Stimulated activated CD4-positive, alpha-beta T cell treated with anti-CD3 and anti-CD28 coated beads, TNF-alpha, amount 100 ng/mL, for 24 hours (primary cell): Measurements from ENCODE around the gene KLHL2.
"Not testable (repeated sequence)": the region's sequence is repeated elsewhere in the genome, so short reads cannot be mapped to it uniquely, and the experiment has no call there.

Experiments
- DNase-seq, 3 experiments: peaks; one replicate each; pipeline ENCODE4 v3.0.0-alpha.2; 2020; ENCODE audit warnings: low read depth in 3 of 3

Gene KLHL2

DNA sequence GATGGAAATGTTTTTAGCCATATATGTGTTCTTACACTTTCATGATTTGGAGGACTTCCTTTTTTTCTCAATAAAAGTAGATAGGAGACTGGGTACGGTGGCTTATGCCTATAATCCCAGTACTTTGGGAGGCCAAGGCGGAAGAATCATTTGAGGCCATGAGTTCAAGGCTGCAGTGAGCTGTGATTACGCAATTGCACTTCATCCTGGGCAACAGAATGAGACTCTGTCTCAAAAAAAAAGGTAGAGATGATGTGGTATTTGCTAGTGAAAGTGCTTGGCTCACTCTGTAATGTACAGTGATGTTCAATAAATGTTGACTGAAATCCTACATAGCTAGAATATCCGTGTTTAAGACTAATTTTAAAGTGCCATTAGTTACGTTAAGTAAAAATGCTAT, 27.4 kb downstream of the KLHL2 start:
- DNase-seq = no peak

DNA sequence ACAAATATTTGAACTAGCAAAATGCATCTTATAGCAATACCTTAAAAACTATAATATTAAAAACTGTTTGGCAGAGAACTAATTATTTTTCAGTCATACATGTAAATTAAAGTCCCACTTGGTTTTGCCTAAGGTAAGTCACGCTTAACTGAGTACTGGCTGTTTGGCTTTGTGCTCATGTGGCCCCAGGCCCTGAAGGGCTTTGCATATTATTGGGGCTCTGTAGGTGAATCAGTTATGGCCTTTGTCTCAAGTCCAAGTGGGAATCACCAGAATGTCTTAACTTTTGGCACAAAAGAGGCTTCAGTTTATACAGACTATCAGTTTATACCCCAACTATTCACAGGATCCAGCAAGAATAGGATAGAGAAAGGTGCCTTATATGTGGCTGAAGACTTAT, 29.5 kb downstream of the KLHL2 start:
- DNase-seq = not testable (repeated sequence)

DNA sequence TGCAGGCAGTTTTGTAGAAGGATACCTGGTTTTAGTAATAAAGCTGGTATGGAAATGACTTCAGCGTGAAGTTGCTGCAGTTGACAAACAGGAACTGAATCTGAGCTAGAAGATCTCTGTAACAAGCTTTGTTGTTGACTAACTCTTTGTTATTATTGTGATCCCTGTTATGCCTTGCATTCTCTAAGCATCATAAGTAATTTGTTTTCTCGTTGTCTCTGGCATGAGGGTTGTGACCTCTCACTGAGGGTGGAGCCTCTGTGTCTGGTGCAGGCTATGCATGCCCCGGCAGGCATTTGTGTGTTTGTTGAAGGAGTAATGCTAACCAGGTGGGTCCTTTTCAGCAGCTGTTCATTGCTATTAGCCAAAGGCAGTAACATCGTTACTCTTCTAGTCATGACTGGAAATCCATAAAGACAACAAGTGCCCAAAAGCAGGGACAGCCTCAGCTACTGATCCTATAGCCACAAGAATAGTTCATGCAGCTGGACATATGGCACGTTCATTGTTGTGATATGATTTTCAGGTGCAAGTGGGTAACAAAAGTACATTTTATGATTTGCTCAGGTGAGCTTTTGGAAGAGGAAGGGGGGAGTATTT, 30.8 kb downstream of the KLHL2 start:
- not testable (repeated sequence) for DNase-seq

DNA sequence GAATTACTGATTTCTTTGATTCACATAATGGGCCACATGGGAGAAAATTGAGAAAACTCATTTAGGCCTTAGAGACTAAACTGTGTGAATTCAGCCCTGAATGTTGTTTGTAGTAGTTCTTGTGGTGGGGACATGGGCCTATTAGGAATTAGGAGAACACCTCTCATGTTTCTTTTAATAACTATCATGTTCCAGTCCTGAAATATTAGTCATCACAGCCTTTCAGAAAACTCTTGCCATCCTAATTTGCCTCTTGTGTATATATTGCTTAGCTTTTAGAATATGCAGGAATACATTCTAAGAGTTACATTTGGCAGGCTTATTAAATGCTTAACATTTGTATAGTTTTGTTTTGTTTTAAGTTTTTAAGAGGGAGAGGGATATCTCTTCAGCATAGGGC, 33.4 kb downstream of the KLHL2 start:
- DNase-seq = not testable (repeated sequence)

DNA sequence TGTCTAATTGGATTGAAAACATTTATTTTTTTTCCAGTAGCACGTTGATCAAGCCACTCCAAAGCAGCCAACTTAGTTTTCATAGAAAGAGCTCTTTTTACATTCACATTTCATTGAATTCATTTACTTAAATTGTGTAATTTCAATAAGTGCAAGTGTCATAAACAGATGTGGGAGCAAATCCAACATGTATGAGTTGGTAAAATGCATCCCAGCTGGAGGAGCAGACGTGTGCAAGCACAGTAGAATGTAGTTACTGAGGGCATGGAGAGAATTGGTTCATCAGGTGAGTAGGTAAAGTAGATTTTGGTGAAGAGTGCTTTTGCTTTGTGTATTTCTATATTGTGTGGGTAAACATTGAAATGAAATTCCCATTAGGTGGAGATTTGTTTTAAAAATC, 36.8 kb downstream of the KLHL2 start:
- DNase-seq = not testable (repeated sequence)

DNA sequence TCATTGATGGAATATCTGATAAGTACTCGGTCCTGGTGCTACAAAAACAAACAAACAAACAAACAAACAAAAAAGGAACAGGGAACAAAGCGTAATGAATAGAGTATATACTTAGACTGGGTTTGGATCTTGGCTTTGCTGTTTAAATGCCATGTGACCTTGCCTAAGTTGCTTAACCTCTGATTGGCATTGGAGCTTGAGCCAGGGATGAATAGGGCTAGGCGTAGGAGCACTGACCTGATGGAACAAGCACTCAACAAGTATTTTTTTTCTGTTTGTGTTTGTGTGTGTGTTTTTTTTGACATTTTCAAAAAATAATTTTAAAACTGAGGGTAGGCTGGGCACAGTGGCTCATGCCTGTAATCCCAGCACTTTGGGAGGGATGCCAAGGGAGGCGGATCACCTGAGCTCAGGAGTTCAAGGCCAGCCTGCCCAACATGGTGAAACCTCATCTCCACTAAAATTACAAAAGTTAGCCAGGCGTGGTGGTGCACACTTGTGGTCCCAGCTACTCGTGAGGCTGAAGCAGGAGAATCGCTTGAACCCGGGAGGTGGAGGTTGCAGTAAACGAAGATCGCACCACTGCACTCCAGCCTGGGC, 37.3 kb downstream of the KLHL2 start:
- DNase-seq = not testable (repeated sequence)

DNA sequence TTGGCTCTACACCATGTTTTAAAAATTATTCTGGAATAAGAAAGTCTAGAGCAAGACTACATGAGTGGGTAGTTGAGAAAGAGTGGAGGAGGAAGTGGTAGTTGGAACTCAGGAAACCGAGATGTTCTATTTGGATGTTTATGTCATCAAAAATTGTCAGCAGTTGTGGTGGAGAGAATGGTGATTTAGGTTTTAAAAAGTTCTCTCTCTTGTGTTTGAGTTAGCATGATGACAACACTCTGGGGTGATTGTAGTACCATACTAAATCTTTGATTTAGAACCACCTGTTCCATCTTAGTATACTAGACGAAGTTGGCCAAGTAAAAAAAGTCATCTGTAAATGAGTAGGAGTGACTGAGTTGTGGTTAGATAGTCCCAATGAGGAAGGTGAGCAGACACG, 40.7 kb downstream of the KLHL2 start:
- no peak for DNase-seq

DNA sequence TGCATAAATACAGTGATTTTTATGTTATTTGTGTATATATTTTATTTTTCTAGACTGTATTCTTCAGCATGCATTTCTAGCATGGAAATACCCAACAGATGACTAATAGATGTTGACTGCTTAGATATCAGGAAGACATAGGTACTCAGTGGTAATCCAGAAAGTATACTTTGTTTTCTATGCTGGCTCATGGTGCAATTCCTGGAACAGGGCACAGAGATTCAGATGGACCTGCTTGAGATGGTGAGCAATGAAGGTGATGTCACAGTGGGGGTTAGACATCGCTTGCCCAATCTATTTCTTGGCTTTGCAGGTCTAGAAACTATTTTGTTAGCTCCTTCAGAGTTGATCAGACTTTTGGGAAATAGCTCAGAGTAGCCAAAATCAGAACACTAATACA, 41.5 kb downstream of the KLHL2 start:
- DNase-seq = not testable (repeated sequence)

DNA sequence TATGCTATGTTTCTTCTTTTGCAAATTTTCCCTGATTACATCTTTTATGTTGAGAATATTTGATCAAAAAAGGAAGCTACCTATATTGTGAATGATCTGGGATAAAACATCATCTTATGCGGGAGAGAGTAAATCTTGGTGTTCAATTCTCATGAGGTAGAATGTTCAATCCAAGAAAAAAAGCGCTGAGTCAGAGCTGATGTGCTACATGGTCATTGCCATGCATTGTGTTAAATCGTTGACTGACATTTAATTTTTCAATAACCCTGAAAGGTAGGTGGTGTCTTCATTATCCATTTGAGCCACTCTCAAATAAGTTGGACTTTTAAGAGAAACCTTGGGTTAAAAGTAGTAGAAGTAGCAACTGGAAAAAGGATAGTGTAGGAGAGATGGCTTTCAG, 47.4 kb downstream of the KLHL2 start:
- DNase-seq = not testable (repeated sequence)

DNA sequence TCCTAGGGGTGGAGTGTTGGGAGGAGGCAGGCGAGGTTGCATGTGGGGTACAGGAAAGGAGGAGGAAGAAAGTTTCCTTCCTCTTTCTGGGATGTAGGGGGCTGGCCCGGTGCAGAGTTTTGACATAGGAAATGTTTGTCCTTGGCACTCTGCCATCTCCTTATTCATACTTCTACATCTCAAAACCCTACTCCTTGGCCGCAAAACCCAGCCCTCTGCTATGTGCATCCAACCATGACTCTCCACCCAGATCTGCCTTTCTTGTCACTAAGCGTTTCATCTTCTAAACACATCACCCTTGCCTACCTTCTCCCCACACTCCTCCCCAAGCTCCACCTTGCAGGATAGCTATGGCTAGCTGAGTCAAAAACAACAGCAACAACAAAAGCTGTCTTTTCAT, 48.1 kb downstream of the KLHL2 start:
- peak; percentile 2 to 39 (median 21) for DNase-seq

DNA sequence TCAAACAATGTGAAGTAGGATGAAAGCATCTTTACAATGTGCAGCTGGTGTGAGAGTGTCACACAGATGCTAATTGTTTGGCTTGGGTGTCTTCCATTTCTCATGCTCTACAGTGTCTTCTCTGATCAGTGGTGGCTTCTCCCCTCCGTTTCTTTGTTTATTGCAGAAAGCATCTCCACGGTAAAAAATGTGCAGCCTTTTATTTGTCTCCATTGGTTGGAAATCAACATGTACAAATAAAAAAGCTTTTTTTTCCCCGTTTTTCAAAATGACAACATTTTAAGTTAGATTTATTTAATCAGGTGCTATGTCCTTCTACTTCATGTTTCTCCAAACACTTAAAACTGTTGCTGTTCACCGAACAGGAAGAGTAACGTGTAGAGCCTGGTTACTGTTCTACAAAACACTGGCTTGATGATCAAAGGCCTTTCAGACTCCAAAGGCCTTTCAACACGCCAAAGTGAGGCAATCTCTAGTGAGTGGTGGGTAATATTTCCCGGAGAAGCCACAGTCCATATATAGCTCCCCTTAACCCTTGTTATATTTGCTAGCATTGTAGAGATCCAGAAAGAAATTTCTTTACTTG, 48.8 kb downstream of the KLHL2 start:
- not testable (repeated sequence) for DNase-seq

DNA sequence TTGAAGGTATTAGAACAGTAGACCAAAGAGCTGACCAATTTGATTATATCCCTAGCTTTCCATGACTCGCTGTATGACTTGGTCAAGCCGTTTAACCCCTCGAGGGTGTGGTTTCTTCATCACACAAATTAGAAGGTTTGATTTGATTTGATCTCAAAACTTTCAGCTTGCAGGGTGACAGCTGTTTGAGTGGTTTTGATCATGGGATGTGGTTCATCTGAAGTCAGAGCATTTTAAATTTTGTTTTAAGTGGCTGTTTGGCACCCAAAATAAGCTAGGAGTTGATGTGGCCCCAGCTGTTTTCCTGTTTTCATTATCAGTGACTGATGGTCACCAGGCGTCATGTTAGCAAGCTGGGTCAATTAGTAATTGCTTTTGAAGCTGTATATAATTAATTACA, 52.4 kb downstream of the KLHL2 start:
- not testable (repeated sequence) for DNase-seq

DNA sequence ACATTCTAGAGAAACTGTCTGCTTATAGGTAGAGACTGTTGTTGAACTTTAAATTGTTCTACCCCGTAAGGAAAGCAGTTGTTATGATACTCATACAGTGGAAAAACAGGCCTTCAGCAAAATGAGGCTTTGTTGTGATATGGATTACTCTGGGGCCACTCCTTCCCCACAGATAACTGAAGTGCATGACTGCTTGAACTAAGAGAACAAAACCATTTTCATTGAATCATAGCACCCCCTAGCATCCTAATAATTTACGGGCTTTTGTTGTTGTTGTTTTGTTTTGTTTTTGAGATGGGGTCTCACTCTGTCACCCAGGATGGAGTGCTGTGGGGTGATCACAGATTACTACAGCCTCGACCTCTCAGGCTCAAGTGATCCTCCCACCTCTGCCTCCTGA, 54.9 kb downstream of the KLHL2 start:
- DNase-seq = not testable (repeated sequence)

DNA sequence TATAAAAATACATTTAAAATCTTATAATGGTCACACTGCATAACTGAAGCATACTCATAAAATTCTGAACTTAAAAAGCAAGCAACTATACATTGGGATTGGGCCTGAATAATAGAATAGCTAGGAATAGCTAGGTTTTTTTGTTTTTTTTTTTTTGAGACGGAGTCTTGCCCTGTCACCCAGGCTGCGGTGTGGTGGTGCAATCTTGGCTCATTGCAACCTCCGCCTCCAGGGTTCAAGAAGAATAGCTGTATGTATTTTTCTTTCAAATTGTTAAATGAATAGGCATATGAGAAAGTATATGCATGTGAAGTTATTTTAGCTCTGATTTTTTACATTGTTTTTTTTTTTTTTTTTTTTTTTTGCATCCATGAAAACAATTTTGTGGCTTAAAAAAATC, 56.1 kb downstream of the KLHL2 start:
- DNase-seq = not testable (repeated sequence)

DNA sequence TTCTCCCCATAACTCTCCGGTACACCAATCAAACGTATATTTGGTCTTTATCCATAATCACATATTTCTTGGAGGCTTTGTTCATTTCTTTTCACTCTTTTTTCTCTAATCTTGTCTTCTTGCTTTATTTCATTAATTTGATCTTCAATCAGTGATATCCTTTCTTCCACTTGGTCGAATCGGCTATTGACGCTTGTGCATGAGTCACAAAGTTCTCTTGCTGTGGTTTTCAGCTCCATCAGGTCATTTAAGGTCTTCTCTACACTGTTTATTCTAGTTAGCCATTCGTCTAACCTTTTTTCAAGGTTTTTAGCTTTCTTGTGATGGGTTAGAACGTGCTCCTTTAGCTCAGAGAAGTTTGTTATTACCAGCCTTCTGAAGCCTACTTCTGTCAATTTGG, 62.6 kb downstream of the KLHL2 start:
- DNase-seq = not testable (repeated sequence)

DNA sequence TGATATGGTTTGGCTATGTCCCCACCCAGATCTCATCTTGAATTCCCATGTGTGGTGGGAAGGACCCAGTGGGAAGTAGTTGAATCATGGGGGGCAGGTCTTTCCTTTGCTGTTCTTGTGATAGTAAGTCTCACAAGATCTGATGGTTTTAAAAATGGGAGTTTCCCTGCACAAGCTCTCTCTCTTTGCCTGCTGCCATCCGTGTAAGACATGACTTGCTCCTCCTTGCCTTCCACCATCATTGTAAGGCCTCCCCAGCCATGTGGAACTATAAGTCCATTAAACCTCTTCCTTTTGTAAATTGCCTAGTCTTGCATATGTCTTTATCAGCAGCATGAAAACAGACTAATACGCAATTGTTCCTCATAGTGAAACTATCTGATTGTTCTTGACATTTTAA, 66.1 kb downstream of the KLHL2 start:
- DNase-seq = not testable (repeated sequence)

DNA sequence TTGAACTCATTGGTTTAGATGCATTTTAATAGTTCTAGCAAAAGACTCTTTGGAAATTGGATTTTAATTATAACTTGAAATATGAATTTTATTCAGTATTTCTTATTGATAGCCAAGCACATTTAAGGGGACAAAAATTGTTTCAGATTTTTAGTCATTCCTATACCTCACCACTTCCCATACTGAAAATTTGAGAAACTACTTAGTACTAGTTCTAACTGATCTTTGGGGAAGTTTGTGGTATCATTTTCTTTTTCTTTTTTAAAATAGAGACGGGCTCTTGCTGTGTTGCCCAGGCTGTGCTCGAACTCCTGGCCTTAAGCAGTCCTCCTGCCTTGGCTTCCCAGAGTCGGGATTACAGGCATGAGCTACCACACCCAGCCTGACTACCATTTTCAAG, 68.0 kb downstream of the KLHL2 start:
- DNase-seq = not testable (repeated sequence)

DNA sequence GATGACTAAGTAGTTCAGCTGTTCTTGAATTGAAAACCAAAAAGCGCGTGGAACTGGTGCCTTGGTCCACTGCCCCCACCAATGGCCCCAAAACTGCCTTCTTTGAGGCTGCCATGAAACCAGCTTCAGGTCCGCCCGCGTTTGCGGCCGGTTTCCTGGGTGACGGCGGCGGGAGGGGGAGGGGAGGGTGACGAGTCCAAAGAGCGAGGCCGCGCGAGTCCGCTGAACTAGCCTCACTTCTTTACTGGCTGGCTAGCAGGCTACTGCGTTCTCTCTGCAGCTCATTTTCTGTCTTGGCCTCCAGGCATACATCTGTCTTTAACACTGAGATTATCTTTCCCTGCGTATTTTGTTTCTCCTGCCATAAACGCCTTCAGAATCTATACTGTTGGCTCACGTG, 72.2 kb downstream of the KLHL2 start:
- not testable (repeated sequence) for DNase-seq

DNA sequence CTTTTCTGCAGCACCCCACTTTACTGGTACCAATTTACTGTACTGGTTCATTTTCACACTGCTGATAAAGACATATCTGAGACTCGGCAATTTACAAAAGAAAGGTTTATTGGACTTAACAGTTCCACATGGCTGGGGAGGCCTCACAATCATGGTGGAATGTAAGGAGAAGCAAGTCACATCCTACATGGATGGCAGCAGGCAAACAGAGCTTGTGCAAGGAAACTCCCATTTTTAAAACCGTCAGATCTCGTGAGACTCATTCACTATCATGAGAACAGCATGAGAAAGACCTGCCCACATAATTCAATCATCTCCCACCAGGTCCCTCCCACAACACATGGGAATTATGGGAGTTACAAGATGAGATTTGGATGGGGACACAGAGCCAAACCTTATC, 77.3 kb downstream of the KLHL2 start:
- DNase-seq = not testable (repeated sequence)

DNA sequence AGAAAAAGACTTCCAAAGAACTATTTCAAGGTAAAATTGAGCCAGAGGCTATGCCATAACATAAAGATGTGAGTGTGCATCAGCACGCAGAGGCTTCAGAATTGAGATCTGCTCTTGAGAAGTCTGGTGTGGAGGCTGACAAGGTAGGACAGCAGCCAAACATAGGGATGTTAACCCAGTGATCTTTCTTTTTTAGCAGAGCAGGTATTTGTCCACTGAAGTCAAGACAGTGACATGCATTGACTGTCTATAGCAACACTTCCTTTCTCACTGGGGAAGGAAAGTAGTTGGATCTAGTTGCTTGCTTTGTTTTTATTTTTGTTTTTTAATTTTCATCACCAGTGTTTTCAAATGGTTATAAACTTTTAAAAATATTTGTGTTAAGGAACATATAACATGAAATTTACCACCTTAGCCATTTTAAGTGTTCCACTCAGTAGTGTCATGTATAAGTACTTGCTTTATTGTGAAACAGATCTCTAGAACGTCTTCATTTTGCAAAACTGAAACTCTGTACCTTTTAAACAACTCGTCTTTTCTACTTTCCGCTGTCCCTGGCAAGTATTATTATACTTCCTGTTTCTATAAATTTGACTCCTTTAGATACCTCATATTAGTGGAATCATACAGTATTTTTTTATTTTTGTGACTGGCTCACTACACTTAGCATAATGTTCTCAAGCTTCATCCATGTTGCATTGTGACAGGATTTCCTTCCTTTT, 79.4 kb downstream of the KLHL2 start:
- not testable (repeated sequence) for DNase-seq

DNA sequence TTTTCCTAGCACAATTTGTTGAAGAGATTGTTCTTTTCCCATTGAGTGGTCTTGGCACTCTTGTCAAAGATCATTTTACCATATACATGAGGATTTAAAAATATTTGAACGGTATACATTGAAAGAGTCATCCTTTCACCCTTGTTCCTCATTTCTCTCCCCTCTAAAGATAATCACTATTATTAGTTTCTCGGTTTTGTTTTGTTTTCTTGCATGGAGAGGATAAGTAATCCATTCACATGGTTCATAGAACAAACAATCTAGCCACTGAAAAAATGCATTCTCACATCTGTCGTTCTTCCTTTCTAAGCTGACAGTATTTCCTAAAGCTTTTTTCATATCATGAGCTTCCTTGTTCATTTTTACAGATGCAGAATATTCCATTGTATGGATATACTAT, 80.9 kb downstream of the KLHL2 start:
- DNase-seq = no peak

DNA sequence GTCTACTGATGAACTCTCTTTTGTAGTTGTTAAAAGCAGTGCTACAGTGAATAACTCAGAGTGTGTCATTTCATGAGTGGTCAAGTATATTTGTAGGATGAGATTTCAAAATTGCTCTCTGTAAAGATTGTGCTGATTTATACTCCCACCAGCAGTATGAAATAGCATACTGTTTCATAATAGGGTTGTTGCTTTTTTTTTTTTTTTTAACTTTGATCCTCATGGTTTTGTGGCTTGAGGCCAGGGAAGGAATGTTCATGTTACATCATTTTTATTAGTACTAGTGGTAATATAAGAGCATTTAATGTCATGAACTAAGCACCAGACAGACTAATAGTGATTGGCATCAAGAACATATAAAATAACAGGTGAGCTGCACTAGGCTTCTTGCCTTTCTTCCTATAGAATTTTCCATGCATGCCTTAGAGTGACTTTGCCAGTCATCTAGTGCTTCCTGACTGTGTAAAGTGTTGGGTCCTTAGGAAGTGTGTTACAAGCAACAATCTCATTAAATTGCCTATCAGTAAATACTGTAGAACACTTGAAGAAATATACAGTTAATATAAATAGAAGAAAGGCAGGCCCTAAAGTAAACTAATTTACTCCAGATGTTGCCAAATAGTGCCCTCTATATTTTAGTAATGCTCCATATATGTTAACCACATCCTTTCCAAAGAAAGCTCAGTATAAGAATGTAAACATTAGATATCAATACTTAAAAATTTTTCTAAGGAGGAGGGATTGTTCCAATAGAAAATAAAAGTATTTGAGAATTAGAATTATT, 81.5 kb downstream of the KLHL2 start:
- DNase-seq = no peak
